HG03521 (cell line): Measurements from ENCODE around the gene TAF4B.
"Not testable (repeated sequence)": the region's sequence is repeated elsewhere in the genome, so short reads cannot be mapped to it uniquely, and the experiment has no call there.

Source experiments
- ATAC-seq: cut with Tn5 transposase; IDR thresholded peaks from one replicate; pipeline ENCODE4 v1.9.1; 2021; ENCODE audit warnings: mild to moderate bottlenecking, moderate library complexity; ENCODE audit not compliant: unreplicated experiment

TAF4B gene

GRCh38 chr18:26237363-26237762, 11.1 kb downstream of the TAF4B start:
- not testable (repeated sequence) for ATAC-seq

- ATAC-seq: not testable (repeated sequence)
Measured at GRCh38 chr18:26238718-26239117, 12.5 kb downstream of the TAF4B start.

- not testable (repeated sequence) for ATAC-seq
Measured at GRCh38 chr18:26242392-26242791, 16.1 kb downstream of the TAF4B start.

- not testable (repeated sequence) for ATAC-seq
Measured at GRCh38 chr18:26245434-26245833, 19.2 kb downstream of the TAF4B start.

GRCh38 chr18:26252411-26252810, 26.2 kb downstream of the TAF4B start:
- no peak for ATAC-seq

GRCh38 chr18:26254808-26255207, 28.6 kb downstream of the TAF4B start:
- ATAC-seq: not testable (repeated sequence)

GRCh38 chr18:26255695-26256622, 29.7 kb downstream of the TAF4B start:
- ATAC-seq: no peak

- ATAC-seq: no peak
Measured at GRCh38 chr18:26258711-26259110, 32.5 kb downstream of the TAF4B start.

- not testable (repeated sequence) for ATAC-seq
Measured at GRCh38 chr18:26259416-26259815, 33.2 kb downstream of the TAF4B start.

GRCh38 chr18:26262156-26262555, 35.9 kb downstream of the TAF4B start:
- no peak for ATAC-seq

GRCh38 chr18:26267357-26267930, 41.2 kb downstream of the TAF4B start:
- no peak for ATAC-seq

- ATAC-seq: no peak
Measured at GRCh38 chr18:26268454-26268853, 42.2 kb downstream of the TAF4B start.

GRCh38 chr18:26271917-26272549, 45.8 kb downstream of the TAF4B start:
- ATAC-seq: no peak

GRCh38 chr18:26277374-26277773, 51.1 kb downstream of the TAF4B start:
- no peak for ATAC-seq

- no peak for ATAC-seq
Measured at GRCh38 chr18:26279428-26279827, 53.2 kb downstream of the TAF4B start.

GRCh38 chr18:26286008-26286407, 59.8 kb downstream of the TAF4B start:
- no peak for ATAC-seq

GRCh38 chr18:26287644-26288043, 61.4 kb downstream of the TAF4B start:
- ATAC-seq: no peak

GRCh38 chr18:26290385-26290784, 64.1 kb downstream of the TAF4B start:
- ATAC-seq: no peak

GRCh38 chr18:26293982-26294381, 67.7 kb downstream of the TAF4B start:
- no peak for ATAC-seq

- no peak for ATAC-seq
Measured at GRCh38 chr18:26298107-26298506, 71.9 kb downstream of the TAF4B start.

- no peak for ATAC-seq
Measured at GRCh38 chr18:26301681-26302080, 75.4 kb downstream of the TAF4B start.

GRCh38 chr18:26303222-26303621, 77.0 kb downstream of the TAF4B start:
- ATAC-seq: not testable (repeated sequence)
